ENCODE results near the gene CSF2RB. TPM values are rescaled to one million over a fixed set of nuclear protein-coding genes. Genes with fewer than 3 reads are reported as not detected.

Gene CSF2RB
- total RNA-seq, 1 donor from 2014 or later, result 5.3 TPM

DNA sequence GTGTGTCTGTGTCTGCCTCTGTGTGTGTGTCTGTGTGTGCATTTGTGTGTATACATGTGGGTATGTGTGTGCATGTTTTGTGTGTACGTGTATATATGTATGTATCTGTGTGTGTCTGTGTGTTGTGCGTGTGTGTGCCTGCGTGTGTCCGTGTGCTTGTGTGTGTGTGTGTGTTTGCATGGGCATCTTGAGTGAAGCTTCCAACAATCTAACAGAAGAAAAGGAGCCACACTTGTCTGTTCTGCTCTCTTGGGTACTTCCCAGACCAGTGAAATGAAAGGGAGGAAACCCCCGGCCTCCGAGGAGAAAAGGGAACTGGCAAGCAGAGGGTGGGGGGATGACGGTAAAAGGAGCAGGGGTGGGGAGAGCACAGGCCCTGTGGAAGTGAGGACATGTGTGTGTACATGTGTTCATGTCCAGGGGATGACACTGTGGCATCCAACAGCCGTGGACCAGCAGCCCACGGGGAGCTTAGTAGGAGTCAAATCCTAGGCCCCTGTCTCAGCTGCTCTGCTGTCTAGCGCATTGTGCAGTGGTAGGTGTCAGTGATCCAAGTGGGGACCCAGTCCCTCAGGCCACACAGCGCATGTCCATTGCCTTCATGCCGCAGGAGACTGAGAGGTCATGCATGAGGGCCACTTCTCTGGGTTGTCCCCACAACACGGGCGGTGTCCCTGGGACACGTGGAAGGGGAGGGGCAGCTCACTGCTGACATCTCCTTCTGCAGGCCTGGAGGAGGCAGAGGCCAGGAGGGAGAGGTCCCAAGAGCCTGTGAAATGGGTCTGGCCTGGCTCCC is 8.1 kb downstream of the CSF2RB start:
- DNase-seq, result no peak

- no peak for DNase-seq
Observed at GRCh38 chr22:36922105-36922608, 8.7 kb downstream of the CSF2RB start.

DNA sequence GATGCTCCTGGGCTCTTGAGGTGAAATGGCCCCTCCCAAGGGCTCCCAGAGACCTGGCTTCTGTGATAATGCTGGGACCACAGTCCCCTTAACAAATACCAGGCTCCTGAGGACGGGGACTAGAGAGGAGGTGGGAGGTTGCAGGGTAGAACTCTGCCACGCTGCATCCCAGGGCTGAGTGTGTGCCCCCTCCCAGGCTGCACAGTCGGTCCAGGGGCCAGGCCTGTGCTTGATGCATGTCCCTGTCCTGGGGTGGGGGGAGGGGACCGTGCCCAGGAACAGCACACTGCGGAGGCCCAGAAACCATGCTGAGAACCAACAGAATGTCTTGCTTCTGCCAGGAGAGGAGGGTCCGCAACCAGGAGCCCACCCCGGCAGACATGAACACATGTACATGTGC is 9.3 kb downstream of the CSF2RB start:
- DNase-seq, result no peak

DNA sequence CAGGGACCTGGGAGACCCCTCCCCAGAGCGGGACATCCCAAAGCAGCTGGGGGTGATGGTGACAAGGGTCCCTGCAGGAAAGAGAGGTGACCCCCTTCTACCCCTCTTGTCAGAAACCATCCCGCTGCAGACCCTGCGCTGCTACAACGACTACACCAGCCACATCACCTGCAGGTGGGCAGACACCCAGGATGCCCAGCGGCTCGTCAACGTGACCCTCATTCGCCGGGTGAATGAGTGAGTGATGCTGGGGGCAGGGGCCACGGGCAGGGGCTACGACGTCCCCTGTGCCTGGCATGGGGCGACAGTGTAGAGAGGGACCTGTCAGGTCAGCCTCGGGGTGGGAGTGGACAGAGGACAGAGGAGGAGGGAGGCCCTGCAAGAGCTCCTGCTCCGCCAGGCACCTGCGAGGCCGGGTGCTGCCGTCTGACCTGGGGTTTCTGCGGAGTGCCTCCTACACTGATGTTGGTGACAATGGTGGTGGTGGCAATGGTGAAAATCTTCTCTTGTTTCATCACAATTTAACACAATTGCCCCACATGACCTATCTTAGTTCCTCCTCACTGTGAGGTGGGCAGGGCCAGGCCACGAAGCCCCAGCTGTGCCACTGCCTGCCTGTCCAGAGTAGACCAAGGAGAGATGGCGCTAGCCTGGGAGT is 9.8 kb downstream of the CSF2RB start:
- DNase-seq, result no peak

DNA sequence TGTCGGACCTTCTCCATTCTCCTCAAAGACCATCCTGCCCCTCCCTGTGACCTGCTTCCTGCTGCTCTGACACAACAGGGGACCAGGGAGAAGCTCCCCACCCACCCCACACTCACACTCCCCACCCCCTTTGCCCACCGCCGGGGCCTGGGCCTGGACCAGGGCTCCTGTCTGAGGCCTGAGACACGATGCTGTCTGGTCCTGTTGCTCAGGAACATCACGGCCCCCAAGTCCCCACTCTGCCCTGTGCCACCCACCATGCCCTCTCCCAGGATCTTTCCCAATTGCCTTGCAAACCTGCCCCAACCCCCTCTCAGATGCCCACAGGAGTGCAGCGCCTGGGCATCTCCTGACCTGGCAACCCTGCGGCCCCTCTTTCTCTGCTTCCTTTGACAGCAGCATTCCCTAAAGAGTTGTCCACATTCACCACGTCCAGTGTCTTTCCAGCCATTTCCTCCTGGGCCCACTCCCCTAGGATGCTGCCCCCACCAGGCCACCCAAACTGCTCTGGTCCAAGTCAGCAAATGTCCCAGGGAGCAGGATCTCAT is 10.8 kb downstream of the CSF2RB start:
- no peak for DNase-seq

DNA sequence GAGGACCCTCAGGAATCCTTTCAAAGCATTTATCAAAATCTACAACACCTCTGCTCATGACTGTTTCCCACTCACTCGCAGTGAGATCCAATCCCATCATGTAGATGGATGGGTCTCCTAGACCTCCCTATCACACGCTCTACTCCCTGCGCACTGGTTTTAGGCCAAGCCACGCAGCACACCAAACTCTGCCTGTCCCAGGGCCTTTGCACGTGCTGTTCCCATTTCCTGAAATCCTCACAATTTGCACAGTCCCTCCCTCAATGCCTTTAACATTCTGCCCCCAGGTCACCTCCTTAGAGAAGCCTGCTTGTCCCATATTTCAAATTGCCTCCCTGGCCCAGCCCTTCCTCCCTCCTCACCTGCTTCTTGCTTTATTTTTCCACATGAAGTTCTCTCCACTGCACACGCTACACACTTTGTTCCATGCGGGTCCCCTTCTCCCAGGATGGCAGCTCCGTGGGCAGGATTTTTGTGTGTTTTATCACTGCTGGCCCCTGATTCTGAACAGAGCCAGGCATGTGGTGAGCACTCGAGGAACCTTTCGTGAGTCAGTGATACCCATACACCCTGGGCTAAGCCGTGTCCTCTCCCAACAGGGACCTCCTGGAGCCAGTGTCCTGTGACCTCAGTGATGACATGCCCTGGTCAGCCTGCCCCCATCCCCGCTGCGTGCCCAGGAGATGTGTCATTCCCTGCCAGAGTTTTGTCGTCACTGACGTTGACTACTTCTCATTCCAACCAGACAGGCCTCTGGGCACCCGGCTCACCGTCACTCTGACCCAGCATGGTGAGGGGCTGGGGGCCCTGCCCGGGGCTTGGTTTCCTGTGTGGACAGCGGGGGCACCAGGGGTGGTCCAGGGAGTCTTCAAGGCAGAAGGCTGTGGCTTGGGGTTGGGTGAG is 12.2 kb downstream of the CSF2RB start:
- no peak for DNase-seq

DNA sequence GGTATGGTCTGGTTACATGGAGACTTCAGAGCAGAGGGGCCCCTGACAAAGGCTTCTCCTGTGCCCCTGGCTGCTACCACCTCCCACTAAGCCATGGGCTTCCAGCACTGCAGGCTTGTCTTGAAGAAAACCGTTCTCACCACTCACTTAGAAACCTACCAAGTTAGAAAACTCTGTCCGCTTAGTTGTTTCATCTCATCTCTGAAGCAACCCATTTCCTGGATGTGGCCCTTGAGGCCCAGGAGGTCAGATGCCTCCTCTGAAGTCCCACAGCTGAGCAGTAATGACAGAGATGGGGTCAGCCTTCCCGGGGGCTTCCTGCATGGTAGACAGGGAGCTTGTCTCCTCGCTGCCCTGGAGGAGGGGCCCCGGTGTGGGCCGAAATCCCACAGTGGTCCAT is 12.9 kb downstream of the CSF2RB start:
- DNase-seq, result no peak

GRCh38 chr22:36926721-36927435 is 13.4 kb downstream of the CSF2RB start:
- DNase-seq, result no peak

DNA sequence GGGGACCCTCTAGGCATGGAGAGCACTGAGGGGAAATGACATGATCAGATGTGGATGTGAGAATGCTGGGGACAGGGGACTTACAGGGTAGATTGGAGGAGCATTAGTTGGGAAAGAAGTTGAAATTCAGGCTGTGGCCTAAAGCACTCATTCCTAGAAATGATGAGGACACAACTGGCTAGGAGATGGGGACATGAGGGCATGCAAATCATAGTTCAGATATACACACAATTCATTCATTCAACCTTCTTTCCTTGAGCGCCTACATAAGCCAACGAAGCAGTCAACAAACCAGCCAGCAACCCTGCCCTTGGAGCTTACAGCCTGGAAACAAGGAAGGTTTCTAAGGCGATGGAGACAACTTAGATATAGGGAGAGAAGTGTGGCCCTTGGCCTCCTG is 14.2 kb downstream of the CSF2RB start:
- no peak for DNase-seq

DNA sequence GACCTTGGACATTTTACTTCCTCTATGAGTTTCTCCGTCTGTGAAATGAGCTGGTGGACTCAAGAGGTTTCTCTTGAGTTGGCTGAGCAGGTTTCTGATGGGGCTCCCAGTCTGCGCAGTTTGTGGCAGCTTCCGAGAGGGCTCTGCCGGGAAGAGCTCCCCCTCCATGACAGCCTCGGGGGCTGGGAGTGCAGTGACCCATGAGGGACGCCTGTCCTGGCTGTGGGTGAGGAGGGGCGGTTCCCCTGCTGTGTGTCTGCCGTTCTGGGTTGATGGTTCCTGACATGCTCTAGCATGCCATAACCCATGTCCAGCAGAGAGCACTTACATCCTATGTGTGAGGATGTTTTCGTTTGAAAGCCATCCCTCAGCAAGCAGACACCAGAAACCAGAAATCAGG is 14.8 kb downstream of the CSF2RB start:
- DNase-seq, result no peak

GRCh38 chr22:36928786-36929535 is 15.5 kb downstream of the CSF2RB start:
- no peak for DNase-seq

DNA sequence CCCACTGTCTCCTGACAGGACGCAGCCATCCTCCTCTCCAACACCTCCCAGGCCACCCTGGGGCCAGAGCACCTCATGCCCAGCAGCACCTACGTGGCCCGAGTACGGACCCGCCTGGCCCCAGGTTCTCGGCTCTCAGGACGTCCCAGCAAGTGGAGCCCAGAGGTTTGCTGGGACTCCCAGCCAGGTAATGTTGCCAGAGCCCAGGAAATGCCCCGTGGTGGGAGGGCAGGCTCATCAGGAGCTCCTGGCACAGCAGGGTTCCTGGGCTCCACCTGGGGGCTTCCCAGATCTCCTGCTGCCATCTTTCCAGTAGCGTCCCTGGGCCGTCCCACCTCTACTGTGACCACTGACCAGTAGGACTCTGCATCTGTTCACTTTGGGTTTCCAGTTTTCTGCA is 16.2 kb downstream of the CSF2RB start:
- no peak for DNase-seq

GRCh38 chr22:36930041-36930935 is 16.9 kb downstream of the CSF2RB start:
- DNase-seq, result no peak

DNA sequence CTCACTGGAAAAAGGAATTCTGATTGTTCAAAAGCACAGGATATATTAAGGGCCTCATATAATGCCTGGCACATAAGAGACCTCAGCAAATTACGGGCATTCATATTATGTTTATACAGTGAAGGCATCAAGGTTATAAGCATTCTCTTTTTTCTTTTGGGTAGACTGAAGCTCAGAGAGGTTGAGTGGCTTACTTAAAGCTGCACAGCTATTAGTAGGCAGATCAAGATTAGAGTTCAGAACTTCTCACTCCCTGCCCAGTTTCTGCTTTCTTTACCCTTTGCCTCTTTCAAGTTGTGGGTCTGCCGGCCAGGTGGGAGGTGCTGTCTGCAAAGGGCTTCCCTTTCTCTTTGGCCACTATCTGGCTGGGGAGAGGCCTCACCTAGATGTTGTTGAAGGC is 18.0 kb downstream of the CSF2RB start:
- no peak for DNase-seq

GRCh38 chr22:36933629-36934417 is 20.4 kb downstream of the CSF2RB start:
- DNase-seq, result no peak

GRCh38 chr22:36934418-36935312 is 21.2 kb downstream of the CSF2RB start:
- no peak for DNase-seq

DNA sequence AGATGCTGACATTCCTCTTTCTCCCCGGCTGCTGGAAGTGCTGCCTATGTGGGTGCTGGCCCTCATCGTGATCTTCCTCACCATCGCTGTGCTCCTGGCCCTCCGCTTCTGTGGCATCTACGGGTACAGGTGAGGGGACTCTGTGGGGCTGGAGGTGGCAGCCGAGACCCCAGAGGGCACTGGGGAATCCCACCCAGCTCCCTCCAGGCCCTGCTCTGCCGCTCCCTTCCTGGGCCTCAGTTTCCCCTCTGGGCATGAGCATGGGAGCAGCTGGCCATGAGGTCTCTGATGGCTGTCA is 21.8 kb downstream of the CSF2RB start:
- no peak for DNase-seq

- no peak for DNase-seq
Observed at GRCh38 chr22:36935694-36936093, 22.3 kb downstream of the CSF2RB start.

Data from skin of body (tissue), 2 donors.